B cell (primary cell): ENCODE results near the gene FNDC3A. TPM values are rescaled to one million over a fixed set of nuclear protein-coding genes. Genes with fewer than 3 reads are reported as not detected.

Experiments
- ATAC-seq: fragments of 200-7000 bp; cut with Tn5 transposase; one replicate; pipeline ENCODE4 v1.10.0; 2021; ENCODE audit warnings: low read depth, mild to moderate bottlenecking, moderate number of reproducible peaks, moderate library complexity
- CTCF ChIA-PET: fragments of 350-600 bp; sonication (Branson Sonifier 250); formaldehyde crosslinking; loops from one replicate; lab custom pipeline; 2021; ENCODE audit warnings: antibody characterized with exemption, inconsistent platforms; lab: Charles Lee
- POLR2A ChIA-PET: fragments of 350-600 bp; sonication (Branson Sonifier 250); formaldehyde crosslinking; loops from one replicate; lab custom pipeline; 2021; ENCODE audit warnings: antibody characterized with exemption; lab: Charles Lee
- DNase-seq: peaks from one replicate; pipeline ENCODE4 v3.0.0; 2013
- H2AFZ ChIP-seq: 2 replicates; pipeline ENCODE4 v1.6.1; 2012; ENCODE audit warnings: mild to moderate bottlenecking, low read depth, low read length; ENCODE audit not compliant: insufficient read depth, poor library complexity, severe bottlenecking
- H3K27ac ChIP-seq, 2 donors: 1 replicate in 1 of 2; 2 replicates in 1 of 2; pipeline ENCODE4 v1.5.1; 2012 to 2013; ENCODE audit warnings: low read length in 2 of 2, mild to moderate bottlenecking in 2 of 2, moderate library complexity in 1 of 2
- H3K27me3 ChIP-seq, 4 experiments: fragments of 200-600 bp in 1 of 4; sonication (generic) in 1 of 4; replicated peaks in 1 of 4; 1 replicate in 2 of 4; 2 replicates in 2 of 4; pipeline versions ENCODE4 v1.6.1 to v1.7.0; 2013 to 2016; ENCODE audit warnings: low read length in 3 of 4, mild to moderate bottlenecking in 2 of 4, mixed read lengths in 1 of 4, moderate library complexity in 1 of 4; ENCODE audit not compliant: insufficient read depth in 4 of 4, control insufficient read depth in 3 of 4; ENCODE audit errors: control extremely low read depth in 1 of 4
- H3K36me3 ChIP-seq, 2 experiments: replicated peaks in 1 of 2; 1 replicate in 1 of 2; 2 replicates in 1 of 2; pipeline versions ENCODE4 v1.6.1 to v1.7.1; 2013; ENCODE audit warnings: low read length in 1 of 2; ENCODE audit not compliant: insufficient read depth in 2 of 2, control insufficient read depth in 1 of 2; ENCODE audit errors: control extremely low read depth in 1 of 2, extremely low read depth in 1 of 2
- H3K4me1 ChIP-seq, 2 donors: fragments of 200-600 bp in 1 of 2; sonication (generic) in 1 of 2; 1 replicate in 1 of 2; 2 replicates in 1 of 2; pipeline versions ENCODE4 v1.5.1 to v1.6.1; 2013 to 2017; ENCODE audit warnings: low read length in 2 of 2; ENCODE audit not compliant: control insufficient read depth in 2 of 2, insufficient read depth in 2 of 2
- H3K4me2 ChIP-seq: replicated peaks from 2 replicates; pipeline ENCODE3; 2012; ENCODE audit warnings: mild to moderate bottlenecking, low read depth, low read length; ENCODE audit not compliant: poor library complexity, severe bottlenecking
- H3K4me3 ChIP-seq, 5 experiments: fragments of 200-600 bp in 1 of 5; sonication (generic) in 1 of 5; 1 replicate in 3 of 5; 2 replicates in 2 of 5; pipeline versions ENCODE4 v1.5.1 to v1.7.0; 2011 to 2016; ENCODE audit warnings: low read length in 4 of 5, mild to moderate bottlenecking in 4 of 5, low read depth in 2 of 5, control low read depth in 1 of 5, moderate library complexity in 1 of 5; ENCODE audit not compliant: insufficient read depth in 1 of 5; ENCODE audit errors: control extremely low read depth in 1 of 5, extremely low read depth in 1 of 5
- H3K79me2 ChIP-seq: fragments of 200-600 bp; sonication (generic); one replicate; pipeline ENCODE4 v1.6.0; 2016; ENCODE audit warnings: low read length; ENCODE audit not compliant: control insufficient read depth, insufficient read depth
- H3K9ac ChIP-seq: fragments of 200-600 bp; sonication (generic); 2 replicates; pipeline ENCODE4 v1.6.1; 2017; ENCODE audit warnings: mild to moderate bottlenecking, low read length, moderate library complexity
- H3K9me3 ChIP-seq, 3 donors: one replicate each; pipeline versions ENCODE4 v1.6.1 to v1.7.1; 2013; ENCODE audit warnings: low read length in 2 of 3; ENCODE audit not compliant: control insufficient read depth in 2 of 3, insufficient read depth in 1 of 3; ENCODE audit errors: control extremely low read depth in 1 of 3
- H4K20me1 ChIP-seq: 2 replicates; pipeline ENCODE4 v1.6.0; 2012; ENCODE audit warnings: mild to moderate bottlenecking, low read length; ENCODE audit not compliant: insufficient read depth, control insufficient read depth, poor library complexity, severe bottlenecking
- H3K27ac Mint-ChIP-seq: one replicate; pipeline ENCODE4 v1.8.0; 2021; ENCODE audit warnings: mixed read lengths
- H3K27me3 Mint-ChIP-seq: one replicate; pipeline ENCODE4 v1.8.0; 2021; ENCODE audit warnings: mixed read lengths
- H3K4me1 Mint-ChIP-seq: one replicate; pipeline ENCODE4 v1.8.0; 2021; ENCODE audit warnings: mixed read lengths
- H3K4me3 Mint-ChIP-seq: one replicate; pipeline ENCODE4 v1.8.0; 2021; ENCODE audit warnings: mixed read lengths
- H3K9me3 Mint-ChIP-seq: one replicate; pipeline ENCODE4 v1.8.0; 2022; ENCODE audit warnings: mixed read lengths; ENCODE audit not compliant: insufficient read depth
- EZH2 ChIP-seq: IDR thresholded peaks from 2 replicates; pipeline ENCODE4 v1.6.1; 2012; ENCODE audit warnings: borderline replicate concordance, low read depth, mild to moderate bottlenecking, moderate library complexity, low read length; ENCODE audit not compliant: insufficient read depth, poor library complexity, severe bottlenecking
- WGBS: methylation state at CpG from one replicate; pipeline ENCODE4 v1.1.5; 2013; ENCODE audit warnings: missing lambda C conversion rate; ENCODE audit not compliant: insufficient coverage; 5-methylcytosine and 5-hydroxymethylcytosine counted together
- intact Hi-C: fragments of 100-400 bp; cut with micrococcal nuclease; formaldehyde crosslinking; loops from one replicate; pipeline ENCODE4 v1.10.0; 2022
- polyA plus RNA-seq: library from polyadenylated mRNA; depleted of rRNA; stranded (reverse); fragments of >200 nt; gene quantifications from 2 replicates; pipeline ENCODE4 v1.2.3, GENCODE V29; 2012
- total RNA-seq, 2 donors: library from RNA; stranded (reverse); fragments of 120-200 nt in 1 of 2; gene quantifications; 1 replicate in 1 of 2; 2 replicates in 1 of 2; pipeline versions ENCODE4 v1.2.3 to v1.2.4, GENCODE V29; 2013 to 2022
- TF ChIP-seq, protein P1 (sequence below): fragments of 200-600 bp; IDR thresholded peaks from one replicate; pipeline ENCODE4 v1.8.0; 2022; ENCODE audit warnings: antibody characterized with exemption, mild to moderate bottlenecking

Gene FNDC3A
- total and polyA plus RNA-seq, 2 donors (not counting 1 experiment from before 2014, with no cell fraction given): 13.5 to 37.1 TPM

DNA sequence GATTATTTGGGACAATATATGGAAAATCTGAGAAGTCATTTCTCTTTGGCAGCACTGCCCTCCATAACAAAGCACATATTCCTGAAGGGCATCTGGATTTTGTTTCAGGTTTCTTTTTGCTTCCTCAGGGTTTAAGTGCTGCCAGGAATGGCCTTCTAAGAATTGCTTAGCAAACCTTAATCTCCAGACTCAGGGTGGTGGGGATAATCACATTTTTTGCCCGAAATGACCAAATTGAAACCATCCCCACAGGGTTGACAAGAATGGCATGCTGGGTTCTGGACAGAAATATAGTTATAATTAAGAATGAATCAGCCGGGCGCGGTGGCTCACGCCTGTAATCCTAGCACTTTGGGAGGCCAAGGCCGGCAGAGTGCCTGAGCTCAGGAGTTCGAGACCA, 265.6 kb downstream of the FNDC3A start:
- no peak overlapping the region for H3K4me2 ChIP-seq
- no peak overlapping the region for H3K9ac ChIP-seq
- DNase-seq: no peak
- no peaks in the 10 kb centered on the region for H4K20me1 ChIP-seq
- no peaks in the 10 kb centered on the region for H3K27me3 Mint-ChIP-seq
- H3K9me3 Mint-ChIP-seq: no peaks in the 10 kb centered on the region
- no peak for TF ChIP-seq EZH2
- TF ChIP-seq, protein P1, sequence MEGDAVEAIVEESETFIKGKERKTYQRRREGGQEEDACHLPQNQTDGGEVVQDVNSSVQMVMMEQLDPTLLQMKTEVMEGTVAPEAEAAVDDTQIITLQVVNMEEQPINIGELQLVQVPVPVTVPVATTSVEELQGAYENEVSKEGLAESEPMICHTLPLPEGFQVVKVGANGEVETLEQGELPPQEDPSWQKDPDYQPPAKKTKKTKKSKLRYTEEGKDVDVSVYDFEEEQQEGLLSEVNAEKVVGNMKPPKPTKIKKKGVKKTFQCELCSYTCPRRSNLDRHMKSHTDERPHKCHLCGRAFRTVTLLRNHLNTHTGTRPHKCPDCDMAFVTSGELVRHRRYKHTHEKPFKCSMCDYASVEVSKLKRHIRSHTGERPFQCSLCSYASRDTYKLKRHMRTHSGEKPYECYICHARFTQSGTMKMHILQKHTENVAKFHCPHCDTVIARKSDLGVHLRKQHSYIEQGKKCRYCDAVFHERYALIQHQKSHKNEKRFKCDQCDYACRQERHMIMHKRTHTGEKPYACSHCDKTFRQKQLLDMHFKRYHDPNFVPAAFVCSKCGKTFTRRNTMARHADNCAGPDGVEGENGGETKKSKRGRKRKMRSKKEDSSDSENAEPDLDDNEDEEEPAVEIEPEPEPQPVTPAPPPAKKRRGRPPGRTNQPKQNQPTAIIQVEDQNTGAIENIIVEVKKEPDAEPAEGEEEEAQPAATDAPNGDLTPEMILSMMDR: no peak
- CTCF ChIA-PET: interaction anchor here (1.1 kb wide), 1 partner anchor 40 kb away, joined by 4 read pairs; no protein-coding TSS in a partner anchor
- peaks cover 0 to 5% (median 0%) of the 10 kb centered on the region in 3 donors for H3K9me3 ChIP-seq
- POLR2A ChIA-PET: no interaction called here
- no peaks in the 10 kb centered on the region for H3K27me3 ChIP-seq
- H3K27ac Mint-ChIP-seq: no peak overlapping the region
- no peaks in the 10 kb centered on the region for H3K36me3 ChIP-seq
- intact Hi-C loops: no loop called here
- H2AFZ ChIP-seq: no peak overlapping the region
- no peaks in the 10 kb centered on the region for H3K4me1 ChIP-seq
- no peaks in the 10 kb centered on the region for H3K4me1 Mint-ChIP-seq
- ATAC-seq: no peak
- H3K79me2 ChIP-seq: no peaks in the 10 kb centered on the region
- no peak overlapping the region for H3K4me3 Mint-ChIP-seq
- 98% methylated on average over 6 of the region's 7 CpGs for WGBS
- H3K27ac ChIP-seq: no peak overlapping the region
- H3K4me3 ChIP-seq: no peak overlapping the region

DNA sequence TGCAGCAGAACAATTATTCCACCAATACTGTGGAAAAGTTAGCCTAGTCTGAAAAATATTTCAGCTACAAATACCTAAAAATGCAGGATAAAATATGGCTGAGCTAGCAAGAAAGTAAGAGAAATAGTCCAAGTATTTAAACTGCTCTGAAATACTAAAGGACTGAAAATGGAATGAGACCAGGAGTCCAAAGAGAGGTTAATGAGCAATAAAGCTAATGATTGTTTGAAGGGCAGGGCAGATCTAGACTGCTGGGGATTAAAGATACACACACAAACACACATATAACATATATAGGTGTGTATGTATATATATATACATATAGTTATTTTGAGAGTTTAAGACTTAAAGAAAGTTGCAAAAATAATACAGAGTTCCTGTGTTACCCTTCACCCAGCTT, 269.4 kb downstream of the FNDC3A start:
- ChIA-PET CTCF (interaction anchor here (1.5 kb wide), 1 partner anchor 36 kb away, joined by 5 read pairs; no protein-coding TSS in a partner anchor), POLR2A (no interaction called here)
- H3K79me2 ChIP-seq: peaks cover 4% of the 10 kb centered on the region
- no peaks in the 10 kb centered on the region for H3K27me3 ChIP-seq
- no peaks in the 10 kb centered on the region for H3K36me3 ChIP-seq
- Mint-ChIP-seq H3K27ac (no peak overlapping the region), H3K4me1 (peaks cover 24% of the 10 kb centered on the region), H3K4me3 (no peak overlapping the region), H3K27me3 (no peaks in the 10 kb centered on the region), H3K9me3 (no peaks in the 10 kb centered on the region)
- no peak overlapping the region for H3K27ac ChIP-seq
- intact Hi-C loops: loop anchor here (5.0 kb wide), 1 partner anchor 268 kb away; the partner anchor contains the start of gene FNDC3A
- H3K4me3 ChIP-seq: no peak overlapping the region
- H3K9me3 ChIP-seq: peaks cover 0 to 5% (median 0%) of the 10 kb centered on the region in 3 donors
- no peak for ATAC-seq
- TF ChIP-seq EZH2: no peak
- H3K4me1 ChIP-seq: peaks cover 10 to 11% of the 10 kb centered on the region in 2 donors
- H2AFZ ChIP-seq: no peak overlapping the region
- no peak for DNase-seq
- H3K9ac ChIP-seq: no peak overlapping the region
- no peak overlapping the region for H3K4me2 ChIP-seq
- H4K20me1 ChIP-seq: no peaks in the 10 kb centered on the region
